Measurements from ENCODE around the gene MYL5. TPM values are rescaled to one million over a fixed set of nuclear protein-coding genes. Genes with fewer than 3 reads are reported as not detected.

Gene MYL5
- total RNA-seq, 4 donors from 2014 or later = 4.6 to 9.9 TPM; not detected in 2

DNA sequence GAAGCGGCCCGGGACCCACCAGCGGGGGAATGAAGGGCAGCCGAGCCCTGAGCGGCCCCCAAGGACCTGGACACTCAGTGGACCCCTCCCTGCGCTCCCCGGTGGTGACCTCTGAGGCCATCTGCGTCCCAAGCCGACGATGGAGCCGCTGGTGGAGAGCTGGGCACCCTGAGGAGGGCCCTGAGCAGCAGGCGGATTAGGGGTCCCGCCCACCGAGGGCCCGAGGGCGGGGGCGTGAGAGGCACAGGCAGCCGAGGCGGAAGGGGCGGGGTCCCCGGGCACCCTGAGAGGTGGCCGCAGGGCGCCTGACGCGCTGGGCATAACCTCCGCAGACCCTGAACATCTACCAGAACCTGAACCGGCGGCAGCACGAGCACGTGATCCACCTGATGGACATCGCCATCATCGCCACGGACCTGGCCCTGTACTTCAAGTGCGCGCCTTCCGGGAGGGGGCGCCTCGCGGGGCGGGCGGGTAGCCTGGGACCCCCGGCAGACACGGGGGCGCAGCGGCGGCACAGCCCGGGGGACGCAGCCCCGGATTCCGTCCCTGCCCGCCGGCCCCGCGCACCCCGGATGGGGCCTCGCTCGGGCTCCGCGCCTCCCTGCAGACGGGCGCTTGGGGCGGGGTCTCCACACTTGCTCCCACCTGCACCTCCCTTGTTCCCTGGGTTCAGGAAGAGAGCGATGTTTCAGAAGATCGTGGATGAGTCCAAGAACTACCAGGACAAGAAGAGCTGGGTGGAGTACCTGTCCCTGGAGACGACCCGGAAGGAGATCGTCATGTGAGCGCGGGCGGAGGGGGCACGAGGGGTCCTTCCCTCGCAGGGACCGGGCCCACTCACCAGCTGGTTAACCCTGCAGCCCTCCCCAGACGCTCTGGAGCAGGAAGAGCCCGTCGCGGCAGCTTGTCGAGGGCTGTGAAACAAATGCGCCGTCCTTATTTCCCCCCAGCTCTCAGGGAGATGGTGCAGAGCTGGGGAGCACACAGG is 10.6 kb upstream of the MYL5 start:
- TF ChIP-seq, protein P1, sequence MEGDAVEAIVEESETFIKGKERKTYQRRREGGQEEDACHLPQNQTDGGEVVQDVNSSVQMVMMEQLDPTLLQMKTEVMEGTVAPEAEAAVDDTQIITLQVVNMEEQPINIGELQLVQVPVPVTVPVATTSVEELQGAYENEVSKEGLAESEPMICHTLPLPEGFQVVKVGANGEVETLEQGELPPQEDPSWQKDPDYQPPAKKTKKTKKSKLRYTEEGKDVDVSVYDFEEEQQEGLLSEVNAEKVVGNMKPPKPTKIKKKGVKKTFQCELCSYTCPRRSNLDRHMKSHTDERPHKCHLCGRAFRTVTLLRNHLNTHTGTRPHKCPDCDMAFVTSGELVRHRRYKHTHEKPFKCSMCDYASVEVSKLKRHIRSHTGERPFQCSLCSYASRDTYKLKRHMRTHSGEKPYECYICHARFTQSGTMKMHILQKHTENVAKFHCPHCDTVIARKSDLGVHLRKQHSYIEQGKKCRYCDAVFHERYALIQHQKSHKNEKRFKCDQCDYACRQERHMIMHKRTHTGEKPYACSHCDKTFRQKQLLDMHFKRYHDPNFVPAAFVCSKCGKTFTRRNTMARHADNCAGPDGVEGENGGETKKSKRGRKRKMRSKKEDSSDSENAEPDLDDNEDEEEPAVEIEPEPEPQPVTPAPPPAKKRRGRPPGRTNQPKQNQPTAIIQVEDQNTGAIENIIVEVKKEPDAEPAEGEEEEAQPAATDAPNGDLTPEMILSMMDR (IDR thresholded peaks at IDR 0.05) = no peak
- no peak for TF ChIP-seq POLR2A (IDR thresholded peaks at IDR 0.05)
- no peak overlapping the region for H3K27ac ChIP-seq
- H3K4me1 ChIP-seq = no peaks in the 10 kb centered on the region
- no peak for DNase-seq
- intact Hi-C loops (cut with DNase I; ENCODE audit: low total_unique reads) = no loop called here
- H3K27me3 ChIP-seq = no peaks in the 10 kb centered on the region
- H3K4me3 ChIP-seq = peak overlapping the region; percentile 24 to 60
- no peaks in the 10 kb centered on the region for H3K36me3 ChIP-seq
- no peaks in the 10 kb centered on the region for H3K9me3 ChIP-seq

DNA sequence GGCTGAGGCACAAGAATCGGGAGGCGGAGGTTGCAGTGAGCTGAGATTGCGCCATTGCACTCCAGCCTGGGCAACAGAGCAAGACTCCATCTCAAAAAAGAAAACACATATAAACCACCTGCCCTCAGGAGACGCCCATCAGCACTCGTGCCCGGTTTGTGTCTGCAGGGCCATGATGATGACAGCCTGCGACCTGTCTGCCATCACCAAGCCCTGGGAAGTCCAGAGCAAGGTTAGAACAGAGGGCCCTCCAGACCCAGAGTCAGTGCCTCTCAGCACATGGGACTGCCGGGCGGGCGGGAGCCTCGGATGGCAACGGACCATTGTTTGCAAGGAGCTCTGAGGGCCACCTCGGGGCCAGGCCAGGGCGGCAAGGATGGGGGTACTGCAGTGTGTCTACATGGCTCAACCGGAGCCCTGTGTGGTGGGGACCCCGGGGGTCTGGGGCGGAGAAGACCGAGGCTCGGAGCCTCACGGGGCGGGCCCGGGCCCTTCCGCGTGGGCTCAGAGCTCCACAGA is 9.6 kb upstream of the MYL5 start:
- DNase-seq = no peak
- Histone ChIP-seq H3K9me3 (no peaks in the 10 kb centered on the region), H3K27ac (no peak overlapping the region), H3K4me1 (no peaks in the 10 kb centered on the region), H3K36me3 (no peaks in the 10 kb centered on the region), H3K27me3 (no peaks in the 10 kb centered on the region), H3K4me3 (no peak overlapping the region)
- TF ChIP-seq, protein P1 (IDR thresholded peaks at IDR 0.05) = no peak
- TF ChIP-seq POLR2A (IDR thresholded peaks at IDR 0.05) = no peak
- intact Hi-C loops (cut with DNase I; ENCODE audit: low total_unique reads) = no loop called here

DNA sequence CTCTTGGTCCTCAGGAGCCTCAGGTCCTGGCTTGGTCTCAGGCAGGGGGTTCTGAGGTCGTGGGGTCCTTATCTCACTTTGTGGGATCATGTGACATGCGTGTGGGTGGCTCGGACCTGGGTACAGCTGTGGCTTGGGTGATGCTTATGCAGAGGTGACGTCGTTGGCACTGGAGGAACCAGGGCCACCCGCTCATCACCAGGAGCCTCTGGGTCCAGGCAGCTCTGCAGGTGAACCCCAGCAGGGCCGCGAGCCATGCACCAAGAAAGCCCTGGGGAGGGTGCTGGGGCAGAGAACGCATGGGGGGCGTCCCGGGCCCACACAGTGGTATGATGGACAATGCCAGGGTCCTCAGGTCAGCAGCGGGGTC is 9.0 kb upstream of the MYL5 start:
- intact Hi-C loops (cut with DNase I; ENCODE audit: low total_unique reads) = no loop called here
- DNase-seq = no peak
- no peaks in the 10 kb centered on the region for H3K36me3 ChIP-seq
- no peak overlapping the region for H3K4me3 ChIP-seq
- H3K4me1 ChIP-seq = no peaks in the 10 kb centered on the region
- H3K27ac ChIP-seq = no peak overlapping the region
- no peaks in the 10 kb centered on the region for H3K9me3 ChIP-seq
- TF ChIP-seq, protein P1 (IDR thresholded peaks at IDR 0.05) = no peak
- no peak for TF ChIP-seq POLR2A (IDR thresholded peaks at IDR 0.05)
- no peaks in the 10 kb centered on the region for H3K27me3 ChIP-seq

DNA sequence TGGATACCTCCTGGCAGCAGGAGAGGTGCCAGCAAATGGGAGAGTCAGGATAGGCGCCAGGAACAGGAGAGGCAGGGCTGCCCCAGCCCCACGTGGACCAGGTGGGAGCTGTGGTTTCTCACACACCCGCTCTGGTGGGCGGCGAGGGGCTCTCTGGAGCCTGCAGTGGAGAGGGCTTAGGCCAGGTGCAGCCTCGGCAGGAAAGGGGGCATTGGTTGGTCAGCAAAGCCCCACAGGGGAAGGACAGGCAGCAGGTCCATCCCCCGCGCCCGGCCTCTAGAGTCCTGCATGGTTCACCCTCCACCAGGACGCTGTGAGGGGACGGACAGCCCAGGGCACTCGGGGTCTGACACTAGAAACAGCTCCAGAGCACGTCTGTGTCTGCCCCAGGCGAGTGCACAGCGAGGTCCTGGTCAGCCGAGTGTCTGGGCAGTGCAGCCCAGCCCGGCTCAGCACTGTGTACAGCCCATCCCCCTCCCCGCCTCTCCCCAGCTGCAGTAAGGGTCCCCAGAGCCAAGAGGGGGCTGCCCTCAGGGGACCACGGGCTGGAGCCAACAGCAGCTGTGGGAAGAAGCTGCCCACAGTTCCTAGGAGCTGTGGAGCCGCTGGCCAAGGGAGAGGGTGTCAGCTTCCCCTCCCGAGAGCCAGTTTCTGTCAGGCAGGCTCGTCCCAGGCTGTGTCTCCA is 8.4 kb upstream of the MYL5 start:
- intact Hi-C loops (cut with DNase I; ENCODE audit: low total_unique reads) = no loop called here
- no peak for DNase-seq
- no peak for TF ChIP-seq POLR2A (IDR thresholded peaks at IDR 0.05)
- TF ChIP-seq, protein P1 (IDR thresholded peaks at IDR 0.05) = no peak
- H3K9me3 ChIP-seq = no peaks in the 10 kb centered on the region
- H3K4me3 ChIP-seq = no peak overlapping the region
- H3K27me3 ChIP-seq = no peaks in the 10 kb centered on the region
- H3K36me3 ChIP-seq = no peaks in the 10 kb centered on the region
- H3K4me1 ChIP-seq = no peaks in the 10 kb centered on the region
- no peak overlapping the region for H3K27ac ChIP-seq

DNA sequence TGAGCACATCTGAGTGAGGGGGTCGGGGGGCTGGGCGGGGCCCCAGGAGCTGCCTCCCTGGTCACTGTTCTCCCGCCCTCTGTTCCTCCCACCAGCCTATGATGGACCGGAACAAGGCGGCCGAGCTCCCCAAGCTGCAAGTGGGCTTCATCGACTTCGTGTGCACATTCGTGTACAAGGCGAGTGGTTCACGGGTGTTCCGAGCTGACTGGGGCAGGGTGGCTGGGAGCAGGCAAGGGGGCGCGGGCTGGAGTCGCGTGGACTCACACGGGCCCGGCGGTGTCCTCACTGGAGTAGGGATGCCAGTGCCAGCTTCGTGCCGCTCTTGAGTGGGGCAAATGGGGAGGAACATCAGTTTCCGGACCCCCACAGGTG is 7.9 kb upstream of the MYL5 start:
- intact Hi-C loops (cut with DNase I; ENCODE audit: low total_unique reads) = no loop called here
- Histone ChIP-seq H3K4me1 (no peaks in the 10 kb centered on the region), H3K27ac (no peak overlapping the region), H3K36me3 (no peaks in the 10 kb centered on the region), H3K4me3 (no peak overlapping the region), H3K9me3 (no peaks in the 10 kb centered on the region), H3K27me3 (no peaks in the 10 kb centered on the region)
- no peak for DNase-seq
- no peak for TF ChIP-seq POLR2A (IDR thresholded peaks at IDR 0.05)
- TF ChIP-seq, protein P1 (IDR thresholded peaks at IDR 0.05) = no peak
